Ishikawa (cell line): Measurements from ENCODE around the gene CANT1.

Experiments
- EP300 ChIP-seq: IDR thresholded peaks from 2 replicates; pipeline ENCODE4 v1.6.1; 2012; ENCODE audit warnings: borderline replicate concordance
- FOXM1 ChIP-seq: IDR thresholded peaks from 2 replicates; pipeline ENCODE4 v1.6.1; 2012; ENCODE audit warnings: low read depth, borderline replicate concordance
- TF ChIP-seq, protein P1 (sequence below): IDR thresholded peaks from 2 replicates; pipeline ENCODE4 v1.6.1; 2012

DNA sequence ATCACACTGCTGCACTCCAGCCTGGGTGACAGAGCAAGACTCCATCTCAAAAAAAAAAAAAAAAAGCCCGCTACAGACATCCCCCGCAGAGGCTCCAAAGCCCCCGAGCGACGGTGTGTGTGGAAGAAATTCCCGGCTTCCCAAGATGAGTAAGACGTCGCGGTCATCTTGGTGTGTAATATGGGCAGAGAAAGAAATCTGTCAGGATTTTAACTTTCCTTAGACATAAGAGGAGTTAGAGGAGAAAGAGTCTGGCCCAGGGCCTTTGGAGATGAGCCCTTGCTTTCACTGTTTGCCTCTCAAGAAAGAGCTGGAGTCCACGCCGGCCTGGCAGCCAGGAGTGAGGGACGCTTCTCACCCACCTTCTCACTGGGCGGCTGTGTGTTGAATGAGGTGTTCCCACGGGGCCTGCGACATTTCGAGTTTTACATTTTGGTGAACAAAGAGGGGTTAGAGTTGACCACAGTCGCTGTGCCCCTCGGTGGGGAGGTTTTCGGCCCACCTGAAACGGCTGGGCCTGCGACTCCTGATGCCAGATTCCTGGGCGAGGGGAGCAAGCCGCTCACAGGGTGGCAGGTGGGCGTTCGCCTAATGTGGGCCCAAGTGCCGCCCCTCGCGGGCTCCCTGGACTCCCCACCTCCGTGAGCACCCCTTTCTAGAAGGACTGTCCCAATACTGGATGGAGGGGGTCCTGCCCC is 32.3 kb upstream of the CANT1 start:
- TF ChIP-seq, protein P1, sequence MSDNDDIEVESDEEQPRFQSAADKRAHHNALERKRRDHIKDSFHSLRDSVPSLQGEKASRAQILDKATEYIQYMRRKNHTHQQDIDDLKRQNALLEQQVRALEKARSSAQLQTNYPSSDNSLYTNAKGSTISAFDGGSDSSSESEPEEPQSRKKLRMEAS, result no peak
- no peak for TF ChIP-seq FOXM1
- no peak for TF ChIP-seq EP300
